HG02588 (cell line): Measurements from ENCODE around the gene EEF1AKMT3.

Experiments used
- ATAC-seq: cut with Tn5 transposase; IDR thresholded peaks from one replicate; pipeline ENCODE4 v1.9.1; 2021; ENCODE audit warnings: mild to moderate bottlenecking, moderate library complexity; ENCODE audit not compliant: unreplicated experiment

EEF1AKMT3 gene

GRCh38 chr12:57772429-57773322, at the start of gene EEF1AKMT3:
EEF1AKMT3 (plus strand) TSS chr12:57772614; CDS start chr12:57772725, 111 bp downstream.
- ATAC-seq: peak; percentile 25

DNA sequence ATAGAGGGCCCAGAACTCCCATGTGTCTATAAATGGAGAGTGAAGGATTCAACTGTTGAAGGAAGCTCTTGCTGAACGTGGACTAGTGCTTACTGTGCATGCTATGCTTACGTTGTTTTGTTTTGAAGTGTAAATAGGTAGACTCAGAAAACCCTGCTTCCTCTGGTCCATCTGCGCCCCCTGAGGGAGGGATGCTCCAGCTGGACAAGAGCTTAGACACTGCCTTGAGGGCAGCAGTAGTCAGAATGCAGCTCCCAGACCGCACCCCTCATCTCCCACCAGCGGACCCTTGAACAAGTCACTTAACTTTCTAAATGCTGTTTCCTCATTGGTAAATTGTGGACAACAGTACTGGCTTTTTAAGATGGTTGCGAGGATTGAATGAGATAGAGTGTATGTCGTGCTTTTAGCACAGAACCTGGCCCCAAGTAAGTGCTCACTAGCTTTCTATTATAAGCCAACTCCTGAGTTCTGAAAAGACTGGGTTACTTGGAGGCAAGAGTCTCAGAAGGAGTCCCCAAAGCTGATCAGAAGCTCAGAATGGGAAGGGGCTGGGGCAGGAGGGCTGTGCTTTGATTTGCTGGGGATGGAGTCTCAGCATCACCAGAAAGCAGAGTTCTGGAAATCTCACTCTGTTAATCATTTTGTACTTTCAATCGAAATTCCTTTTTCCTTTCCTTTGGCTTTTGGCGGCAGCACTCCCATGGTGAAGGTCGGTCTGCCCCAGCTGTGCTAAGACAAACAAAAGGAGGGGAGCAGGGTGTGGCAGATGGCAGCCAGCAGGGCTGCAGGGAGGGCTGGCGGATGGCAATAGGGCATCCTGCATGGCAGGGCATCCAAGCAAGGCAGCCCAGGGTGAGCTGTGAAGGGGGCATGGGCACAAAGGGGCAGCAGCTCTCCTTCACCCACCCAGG, 49.4 kb upstream of the EEF1AKMT3 start:
- no peak for ATAC-seq

DNA sequence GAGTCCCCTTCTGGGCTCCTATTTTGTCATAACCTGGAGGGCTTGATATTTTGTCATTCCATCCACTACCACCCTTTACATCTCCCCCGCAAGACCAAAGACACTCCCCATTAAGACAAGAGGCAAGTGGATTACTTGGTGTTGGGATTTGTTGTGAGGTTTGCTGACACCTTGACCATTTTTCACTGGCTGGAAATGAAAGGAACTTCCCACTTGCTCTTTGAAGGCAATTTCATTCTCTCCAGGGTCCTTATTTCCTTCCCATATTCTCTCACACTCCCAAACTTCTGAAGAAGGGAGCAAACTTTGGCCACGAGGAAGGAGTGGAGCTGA, 48.8 kb upstream of the EEF1AKMT3 start:
- no peak for ATAC-seq

DNA sequence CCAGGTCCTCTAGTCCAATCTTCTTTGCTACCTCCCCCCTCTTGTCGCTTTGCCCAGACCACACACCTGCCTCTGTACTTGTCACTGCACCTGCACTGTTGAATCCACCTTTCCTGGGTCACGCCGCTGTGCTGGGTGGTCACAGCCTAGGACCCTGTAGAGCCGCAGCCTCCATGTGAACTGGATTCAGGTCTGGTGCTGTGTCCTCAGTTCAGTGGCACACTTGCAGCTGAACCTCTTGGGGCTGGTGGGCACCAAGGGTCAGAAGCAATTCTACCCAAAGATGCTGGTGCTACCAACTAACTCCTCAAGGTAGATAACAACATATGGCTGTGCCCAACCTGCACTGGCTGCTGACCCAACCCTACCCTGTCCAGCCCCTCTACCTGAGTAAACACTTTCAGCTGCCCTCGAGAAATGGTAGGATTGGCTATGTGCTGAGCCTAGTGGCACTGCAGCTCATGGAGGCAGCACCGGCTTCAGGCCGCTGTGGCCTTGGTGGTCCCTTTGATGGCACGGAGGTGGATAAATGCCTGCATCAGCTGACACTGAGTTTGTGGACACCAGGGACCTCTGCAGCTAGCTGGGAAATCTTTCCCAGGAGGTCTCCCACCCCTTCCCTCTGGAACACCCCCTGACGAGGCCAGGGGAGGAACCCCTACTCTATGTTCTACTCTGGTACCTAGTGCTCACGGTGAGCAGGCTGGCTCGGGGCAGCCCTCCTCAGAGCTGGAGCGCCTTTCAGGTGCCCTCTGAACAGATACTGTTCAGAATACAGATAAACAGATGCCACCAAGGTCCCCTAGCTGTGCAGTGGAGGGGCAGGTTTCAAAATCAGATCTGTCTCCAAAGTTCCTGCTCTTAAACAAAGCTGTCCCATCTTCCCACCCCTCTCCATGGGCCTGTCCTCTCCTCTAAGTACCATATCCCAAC, 48.1 kb upstream of the EEF1AKMT3 start:
- no peak for ATAC-seq

DNA sequence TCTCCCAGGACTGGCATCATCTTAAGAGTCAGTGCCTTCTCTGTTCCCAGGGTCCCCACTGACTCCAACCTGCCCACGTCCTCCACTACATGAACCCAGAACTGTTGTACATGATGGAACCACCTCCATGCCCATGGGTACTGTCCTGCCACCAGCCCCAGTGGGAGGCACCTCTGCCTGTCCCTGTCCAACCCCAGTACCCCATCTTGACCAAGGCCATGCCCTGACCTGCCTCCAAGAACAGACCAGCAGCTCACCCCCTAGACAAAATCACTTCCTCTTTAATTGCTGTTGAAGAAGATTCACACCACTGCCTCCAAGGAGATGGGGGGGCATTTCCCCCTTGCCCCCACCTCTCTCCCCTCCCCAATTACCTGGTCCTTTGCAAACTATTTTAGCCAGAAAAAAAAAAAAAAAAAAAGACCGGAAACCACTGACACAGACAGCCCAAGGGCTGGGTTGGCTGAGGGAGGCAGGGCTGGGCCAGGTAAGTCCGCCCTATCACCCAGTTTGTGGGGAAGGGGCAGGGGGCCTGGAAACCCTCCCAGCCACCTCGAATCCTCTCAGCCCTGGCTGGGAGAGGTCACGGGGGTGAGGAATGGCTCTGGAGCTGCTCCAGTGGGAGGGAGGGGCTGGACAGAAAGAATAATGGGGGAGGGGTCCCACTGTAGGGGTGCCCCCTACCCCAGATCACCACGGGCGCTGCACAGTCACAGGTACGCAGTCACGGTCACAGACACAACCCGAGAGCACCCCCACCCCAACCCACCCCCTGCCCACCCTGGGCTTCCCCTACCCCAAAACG, 47.3 kb upstream of the EEF1AKMT3 start:
- ATAC-seq: no peak

- no peak for ATAC-seq
These were observed 46.6 kb upstream of the EEF1AKMT3 start for GRCh38 chr12:57725851-57726150.

- no peak for ATAC-seq
These were observed 46.1 kb upstream of the EEF1AKMT3 start for GRCh38 chr12:57726151-57726883.

- no peak for ATAC-seq
These were observed 45.3 kb upstream of the EEF1AKMT3 start for GRCh38 chr12:57726884-57727757.

GRCh38 chr12:57727758-57728395, 44.5 kb upstream of the EEF1AKMT3 start:
- ATAC-seq: no peak

GRCh38 chr12:57729321-57729844, 43.0 kb upstream of the EEF1AKMT3 start:
- no peak for ATAC-seq

- ATAC-seq: no peak
These were observed 41.9 kb upstream of the EEF1AKMT3 start for GRCh38 chr12:57730336-57731067.

DNA sequence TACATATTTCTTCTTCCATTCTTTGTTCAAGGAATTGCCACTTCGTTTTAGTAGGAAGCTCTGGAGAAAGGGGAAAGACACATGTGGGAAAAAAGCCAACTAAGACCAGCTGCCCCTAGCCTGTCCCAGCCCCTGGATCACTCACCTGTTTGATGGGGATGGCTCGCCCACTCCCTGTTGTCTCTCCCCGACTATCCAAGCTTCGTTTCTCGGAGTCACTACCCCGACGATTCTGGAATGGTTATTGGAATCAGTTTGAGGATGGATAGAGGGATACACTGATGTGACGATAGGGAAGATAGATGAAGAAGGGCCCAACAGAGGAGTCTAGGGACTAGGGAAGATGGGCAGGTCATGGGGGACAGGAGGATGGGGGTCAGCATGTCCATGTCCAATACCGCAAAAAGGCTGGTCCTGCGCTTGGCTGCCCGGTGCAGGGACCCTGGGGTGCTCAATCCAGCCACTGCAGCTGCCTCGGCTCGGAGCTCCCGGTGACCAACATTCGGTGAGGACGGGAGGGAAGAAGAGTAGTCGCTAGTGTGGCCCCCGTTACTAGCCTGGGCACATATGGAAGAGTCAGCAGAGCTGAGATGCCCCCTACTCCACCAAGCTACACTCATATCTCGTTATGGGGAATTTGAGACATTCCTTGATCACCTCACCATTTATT, 40.9 kb upstream of the EEF1AKMT3 start:
- ATAC-seq: no peak

DNA sequence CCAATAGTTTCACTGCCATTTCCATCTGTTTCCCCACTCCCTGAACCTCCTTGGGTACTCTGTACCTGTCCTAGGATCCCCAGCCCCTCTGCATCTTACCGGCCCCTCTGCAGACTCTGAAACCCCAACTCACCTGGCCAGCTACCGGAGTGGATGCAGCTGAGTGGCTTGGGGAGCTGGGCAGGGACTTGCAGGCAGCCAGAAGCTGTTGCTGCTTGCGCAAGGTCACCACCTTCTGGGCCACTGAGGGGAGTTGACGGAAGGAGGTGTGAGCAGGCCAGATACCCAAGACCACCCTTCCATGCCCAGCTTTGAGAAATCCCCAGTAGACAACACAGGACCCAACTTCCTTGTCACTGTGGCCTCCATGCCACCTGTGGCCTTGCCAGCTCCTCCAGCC, 40.1 kb upstream of the EEF1AKMT3 start:
- ATAC-seq: no peak

DNA sequence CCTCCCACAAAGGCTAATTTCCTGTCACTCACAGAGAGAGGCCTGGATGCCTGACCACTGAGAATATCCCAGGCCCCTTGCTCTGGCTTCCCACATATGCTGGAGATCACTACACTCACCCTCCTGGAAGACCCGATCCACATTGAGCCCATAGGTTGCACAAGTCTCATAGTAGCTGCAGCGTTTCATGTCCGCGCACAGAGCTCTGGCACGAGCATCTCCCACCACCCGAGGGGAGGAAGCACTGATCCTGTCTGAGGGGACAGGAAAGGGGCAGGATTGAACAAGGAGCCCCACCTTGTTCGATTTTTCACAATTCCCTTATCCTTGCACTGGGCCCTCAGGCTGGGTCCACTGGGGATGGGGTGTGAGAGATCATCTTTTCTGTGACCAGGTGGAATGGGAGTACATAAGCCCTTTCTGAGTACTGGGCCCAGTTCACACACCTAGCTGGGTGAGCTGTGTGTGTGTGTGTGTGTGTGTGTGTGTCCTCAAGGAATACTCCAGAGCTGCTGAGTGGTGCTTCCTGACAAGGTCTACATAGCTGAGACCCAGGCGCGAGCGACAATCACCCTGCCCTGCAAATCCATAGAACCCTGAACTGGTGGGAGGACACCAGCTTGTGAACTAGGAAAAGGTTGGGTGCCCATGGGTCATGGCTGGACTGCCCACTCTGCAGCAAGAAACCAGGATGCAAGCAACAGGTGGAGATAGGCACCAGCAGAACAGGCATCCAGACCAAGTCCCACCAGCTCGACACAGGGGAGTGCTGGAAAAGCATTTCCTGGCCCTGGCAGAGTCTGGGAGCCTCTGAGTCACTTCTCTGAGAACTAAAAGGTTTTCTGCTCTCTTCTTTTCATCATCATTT, 39.5 kb upstream of the EEF1AKMT3 start:
- no peak for ATAC-seq

DNA sequence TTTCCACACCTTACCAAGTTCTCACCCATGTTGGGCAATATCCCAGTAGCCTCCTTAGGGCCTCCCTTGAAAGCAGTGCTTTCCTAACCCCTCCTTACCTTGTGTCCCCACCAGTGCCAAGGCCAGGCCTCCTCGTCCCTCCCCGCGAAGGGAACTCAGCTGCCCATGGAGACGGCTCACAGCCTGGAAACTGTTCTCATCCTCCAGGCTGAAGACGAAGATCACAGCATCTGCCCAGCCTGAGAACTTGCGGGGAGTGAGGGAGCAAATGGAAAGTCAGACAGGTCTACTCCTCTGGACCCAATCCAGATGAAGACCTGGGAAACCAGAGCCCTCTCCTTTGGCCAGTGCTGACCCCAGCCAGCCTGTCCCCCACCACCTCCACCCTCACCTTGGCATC, 38.5 kb upstream of the EEF1AKMT3 start:
- ATAC-seq: no peak

DNA sequence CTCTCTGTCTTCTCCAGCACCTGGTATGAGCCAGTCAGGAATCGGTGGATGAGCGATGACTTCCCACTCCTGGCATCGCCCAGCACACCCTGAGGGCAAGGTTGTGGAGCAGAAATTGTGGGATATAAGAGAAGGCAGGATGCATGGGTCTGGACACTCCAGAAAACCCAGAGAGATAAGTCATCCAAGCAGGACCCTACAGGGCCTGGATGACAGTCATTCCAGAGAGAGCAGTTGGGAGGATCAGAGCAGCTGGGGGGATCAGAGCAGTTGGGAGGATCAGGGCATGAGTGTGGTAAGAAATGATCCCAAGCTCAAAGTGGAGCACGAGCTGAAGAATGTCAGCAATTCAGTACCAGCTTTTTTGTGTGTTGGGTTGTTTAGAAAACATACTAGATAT, 37.8 kb upstream of the EEF1AKMT3 start:
- no peak for ATAC-seq
